NCI-H2196 treated with DMSO at 0.1 percent for 48 hours (cell line): ENCODE data around the gene DGCR2.
"Not testable (repeated sequence)": the region's sequence is repeated elsewhere in the genome, so short reads cannot be mapped to it uniquely, and the experiment has no call there.

Experiments
- DNase-seq: peaks from one replicate; lab custom pipeline; 2025; ENCODE audit not compliant: unreplicated experiment; lab: John Stamatoyannopoulos, UW

DGCR2 gene

DNA sequence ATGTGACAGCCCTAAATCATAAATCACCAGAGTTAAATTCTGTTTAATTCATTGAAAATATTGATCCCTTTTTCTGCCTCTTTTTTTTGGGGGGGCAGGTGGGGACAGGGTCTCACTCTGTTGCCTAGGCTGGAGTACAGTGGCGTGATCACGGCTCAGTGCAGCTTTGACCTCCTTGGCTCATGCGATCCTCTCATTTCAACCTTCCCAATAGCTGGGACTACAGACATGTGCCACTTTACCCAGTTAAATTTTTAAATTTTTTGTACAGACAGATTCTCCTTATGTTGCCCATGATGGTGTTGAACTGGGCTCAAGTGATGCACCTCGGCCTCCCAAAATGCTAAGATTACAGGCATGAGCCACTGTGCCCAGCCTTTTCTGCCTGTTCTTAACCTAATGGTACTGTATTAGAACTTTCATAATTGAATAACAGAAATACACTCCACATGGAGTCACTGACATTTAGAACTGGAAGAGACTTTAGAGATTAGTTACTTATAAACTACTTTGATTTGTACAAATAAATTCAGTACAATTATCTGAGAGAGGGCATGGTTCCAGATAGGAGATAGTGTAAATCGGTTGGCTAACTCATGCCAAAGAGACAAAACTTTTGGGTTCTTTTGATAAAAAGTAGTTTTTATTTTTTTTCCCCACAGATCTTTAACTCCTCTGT lies 109.8 kb downstream of the DGCR2 start:
- no peak for DNase-seq

DNA sequence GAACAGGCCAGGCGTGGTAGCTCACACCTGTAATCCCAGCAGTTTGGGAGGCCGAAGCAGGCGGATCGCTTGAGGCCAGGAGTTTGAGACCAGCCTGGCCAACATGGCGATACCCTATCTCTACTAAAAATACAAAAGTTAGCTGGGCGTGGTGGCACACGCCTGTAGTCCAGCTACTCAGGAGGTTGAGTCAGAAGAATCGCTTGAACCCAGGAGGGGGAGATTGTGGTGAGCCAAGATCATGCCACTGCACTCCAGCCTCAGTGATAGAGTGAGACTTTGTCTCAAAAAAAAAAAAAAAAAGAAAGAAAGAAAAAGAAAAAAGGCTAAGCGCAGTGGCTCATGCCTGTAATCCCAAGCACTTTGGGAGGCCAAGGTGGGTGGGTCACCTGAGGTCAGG lies 110.6 kb downstream of the DGCR2 start:
- not testable (repeated sequence) for DNase-seq

DNA sequence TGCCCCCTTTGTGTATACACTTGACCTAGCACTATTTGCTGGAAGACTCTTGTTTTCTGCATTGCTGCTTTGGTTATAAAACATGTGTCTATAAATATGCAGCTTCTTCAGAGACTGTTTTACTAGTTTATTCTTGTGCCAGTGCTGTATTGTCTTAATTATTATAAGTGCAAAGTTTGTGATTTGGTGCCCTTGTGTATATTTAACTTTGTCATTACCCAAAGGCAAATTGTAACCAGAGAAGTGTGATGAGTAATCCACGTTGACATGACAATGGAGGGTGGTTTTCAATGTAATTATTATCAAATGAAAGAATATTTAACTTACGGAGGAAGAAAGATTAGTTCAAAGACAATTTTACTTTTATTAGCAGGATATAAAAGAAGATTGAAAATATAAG lies 111.1 kb downstream of the DGCR2 start:
- no peak for DNase-seq

DNA sequence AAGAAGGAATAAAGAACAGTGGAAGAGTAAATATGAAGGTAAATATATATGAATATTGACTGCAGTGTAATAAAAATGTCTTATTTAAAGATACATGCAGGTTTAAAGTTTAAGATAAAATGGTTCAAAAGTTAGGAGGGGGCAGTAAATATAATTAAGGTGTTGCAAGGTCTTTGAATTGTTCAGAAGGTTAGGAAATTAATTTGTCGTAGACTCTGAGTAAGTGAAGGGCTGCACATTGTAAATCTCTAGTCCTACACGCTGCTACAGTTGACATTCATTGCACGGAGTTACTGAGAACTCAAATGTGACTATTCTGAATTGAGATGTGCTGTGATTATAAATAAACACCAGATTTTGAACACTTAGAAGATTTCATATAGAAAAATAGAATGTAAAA lies 116.3 kb downstream of the DGCR2 start:
- no peak for DNase-seq

DNA sequence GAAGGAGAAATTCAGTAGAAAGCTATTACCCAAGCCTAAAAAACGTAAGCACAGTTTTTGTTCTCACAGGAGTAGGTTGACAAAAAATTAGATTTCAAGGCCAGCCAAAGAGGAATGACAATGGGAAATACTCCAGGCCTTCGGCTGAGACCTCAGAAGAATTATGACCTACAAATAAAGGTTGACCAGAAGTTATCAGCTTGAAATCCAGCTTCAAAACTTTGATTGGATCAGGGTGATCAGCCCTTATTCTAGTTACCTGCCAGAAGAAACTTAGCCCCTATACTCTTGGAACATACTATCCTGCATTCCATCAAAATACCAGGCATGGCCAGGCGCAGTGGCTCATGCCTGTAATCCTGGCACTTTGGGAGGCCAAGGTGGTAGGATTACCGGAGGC lies 117.7 kb downstream of the DGCR2 start:
- DNase-seq: no peak

DNA sequence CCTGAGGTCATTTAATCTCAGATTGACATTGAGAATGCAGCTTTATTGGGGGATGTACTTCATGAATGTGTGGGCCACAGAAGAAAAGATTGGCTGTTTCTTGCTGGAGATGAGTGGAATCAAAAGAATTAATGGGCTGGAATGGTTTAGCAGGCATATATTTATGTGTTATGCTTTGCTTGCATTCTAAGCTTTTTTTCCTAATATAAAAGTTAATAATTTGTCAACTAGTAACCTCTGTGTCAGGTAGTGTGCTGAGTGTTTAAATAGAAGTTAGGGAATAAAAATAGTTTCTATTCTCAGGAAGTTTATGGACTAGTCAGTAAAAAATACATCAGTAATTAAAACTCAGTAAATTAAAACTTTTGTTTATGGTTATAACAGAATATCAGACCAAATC lies 118.7 kb downstream of the DGCR2 start:
- no peak for DNase-seq

DNA sequence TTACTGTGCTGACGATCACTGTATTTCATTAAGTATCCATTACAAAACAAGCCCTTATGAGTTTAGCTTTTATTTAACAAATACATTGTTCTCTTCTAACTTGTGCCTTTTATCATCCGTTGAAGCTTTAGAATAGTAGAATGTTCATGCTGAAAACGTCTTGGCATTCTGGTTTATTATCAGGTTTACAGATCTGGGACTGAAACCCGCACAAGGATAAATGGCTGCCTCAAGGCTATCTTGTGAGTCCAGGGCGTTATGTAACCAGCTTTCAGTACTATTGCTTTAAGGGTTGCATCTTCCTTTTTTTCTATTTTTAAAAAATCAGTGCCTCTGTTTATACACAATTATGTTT lies 119.6 kb downstream of the DGCR2 start:
- DNase-seq: no peak

DNA sequence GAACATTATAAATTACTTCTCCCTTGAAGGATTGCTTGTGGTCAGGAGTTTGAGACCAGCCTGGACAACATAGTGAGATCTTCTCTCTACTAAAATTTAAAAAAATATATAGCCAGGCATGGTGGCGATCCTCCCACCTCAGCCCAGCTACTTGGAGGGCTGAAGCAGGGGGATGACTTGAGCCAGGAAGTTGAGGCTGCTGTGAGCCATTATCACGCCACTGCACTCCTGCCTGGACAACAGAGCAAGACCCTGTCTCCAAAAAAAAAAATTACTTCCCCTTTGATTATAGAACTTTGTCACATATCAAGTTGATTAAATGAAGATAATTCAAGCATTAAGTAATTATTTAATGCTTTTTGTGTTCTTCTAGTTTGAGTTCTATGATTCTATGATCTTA lies 121.0 kb downstream of the DGCR2 start:
- no peak for DNase-seq

DNA sequence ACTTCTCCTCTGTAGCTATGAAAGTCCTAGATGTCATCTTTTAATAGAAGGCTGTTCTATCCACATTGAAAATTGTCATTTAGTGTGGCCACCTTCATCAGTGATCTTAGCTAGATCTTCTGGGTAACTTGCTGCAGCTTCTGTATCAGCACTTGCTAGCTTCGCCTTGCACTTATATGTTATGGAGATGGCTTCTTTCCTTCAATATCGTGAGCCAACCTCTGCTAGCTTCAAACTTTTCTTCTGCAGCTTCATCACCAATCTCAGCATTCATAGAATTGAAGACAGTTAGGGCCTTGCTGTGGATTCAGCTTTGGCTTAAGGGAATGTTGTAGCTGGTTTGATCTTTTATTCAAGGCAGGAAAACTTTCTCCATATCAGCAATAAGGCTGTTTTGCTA lies 122.1 kb downstream of the DGCR2 start:
- DNase-seq: not testable (repeated sequence)

DNA sequence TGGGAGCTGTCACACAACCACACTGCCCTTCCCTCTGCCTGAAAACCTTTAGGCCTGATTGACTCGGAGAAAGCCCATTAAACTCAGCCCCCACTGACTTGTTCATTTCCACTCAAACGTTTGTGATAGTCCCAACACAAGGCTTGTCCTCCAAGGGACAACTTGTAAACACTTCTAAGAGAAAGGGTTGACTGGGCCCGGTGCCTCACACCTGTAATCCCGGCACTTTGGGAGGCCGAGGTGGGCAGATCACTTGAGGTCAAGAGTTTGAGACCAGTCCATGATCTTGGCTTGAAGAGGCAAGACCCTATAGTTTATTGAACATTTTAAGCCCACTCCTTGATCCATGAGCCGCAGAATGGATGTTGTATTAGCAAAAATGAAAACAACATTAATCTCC lies 122.8 kb downstream of the DGCR2 start:
- no peak for DNase-seq

DNA sequence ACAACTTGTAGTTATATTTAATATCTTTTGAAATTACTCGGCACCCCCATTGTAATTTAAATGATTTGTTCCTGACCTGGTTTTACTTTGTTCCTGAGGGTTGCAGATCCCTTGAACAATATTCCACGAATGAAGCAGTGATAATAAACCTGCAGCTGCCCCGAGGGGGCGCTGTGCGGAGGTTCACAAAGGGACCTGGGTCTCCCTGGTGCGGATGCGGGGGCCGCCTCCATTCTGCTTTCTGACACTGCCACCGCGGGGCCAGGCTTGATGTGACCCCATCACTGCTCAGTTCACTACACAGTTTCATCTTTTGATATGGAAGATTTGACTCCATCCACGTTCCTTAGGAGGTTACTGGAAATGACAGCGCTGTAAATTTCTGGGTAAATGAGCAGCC lies 123.2 kb downstream of the DGCR2 start:
- DNase-seq: no peak

DNA sequence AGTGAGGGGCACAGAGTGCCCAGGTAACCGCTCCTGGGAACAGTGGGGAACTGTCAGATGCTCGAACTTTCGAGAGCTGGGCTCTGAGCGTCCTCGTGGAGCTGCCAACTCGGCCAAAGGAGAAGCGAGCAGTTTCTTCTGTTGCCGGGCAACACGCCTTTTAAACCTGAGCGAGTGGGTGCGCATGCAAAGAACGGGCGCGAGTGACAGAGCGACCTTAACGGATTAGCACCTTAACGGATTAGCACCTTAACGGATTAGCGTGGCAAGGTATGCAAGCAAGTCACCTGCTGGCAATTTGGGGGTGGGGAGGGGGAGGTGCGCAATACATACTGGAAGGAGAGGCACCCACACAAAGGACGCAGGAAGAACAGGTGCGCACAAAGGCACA lies 124.3 kb downstream of the DGCR2 start:
- no peak for DNase-seq

DNA sequence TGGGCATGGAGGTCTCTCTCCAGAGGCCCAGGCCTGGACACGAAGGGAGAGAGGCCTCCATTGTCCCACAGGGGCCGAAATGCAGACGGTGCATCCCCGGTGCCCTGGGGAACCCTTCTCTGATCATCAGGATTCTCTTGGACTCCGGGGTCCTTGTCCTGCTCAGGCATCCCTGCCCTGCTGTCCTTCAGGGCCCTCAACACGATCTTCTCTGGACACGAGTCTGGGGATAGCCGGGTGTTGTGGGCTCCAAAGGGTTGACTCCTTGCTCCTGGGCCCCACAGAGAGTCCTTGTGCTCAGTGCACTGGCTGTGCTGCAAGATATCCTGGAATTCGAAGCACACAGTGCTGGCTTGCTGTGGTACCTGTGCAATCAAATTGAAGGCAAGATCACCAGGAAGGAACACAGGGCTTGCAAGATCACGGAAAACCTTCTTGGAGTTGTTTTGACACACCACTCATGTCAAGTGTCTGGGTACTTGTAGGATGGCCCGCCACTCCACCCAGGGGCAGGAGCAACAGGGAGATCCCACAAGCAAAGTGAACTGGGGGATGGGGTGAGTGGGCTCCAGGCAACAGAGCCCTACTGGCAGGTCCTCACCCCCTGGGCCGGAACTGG lies 124.8 kb downstream of the DGCR2 start:
- no peak for DNase-seq

DNA sequence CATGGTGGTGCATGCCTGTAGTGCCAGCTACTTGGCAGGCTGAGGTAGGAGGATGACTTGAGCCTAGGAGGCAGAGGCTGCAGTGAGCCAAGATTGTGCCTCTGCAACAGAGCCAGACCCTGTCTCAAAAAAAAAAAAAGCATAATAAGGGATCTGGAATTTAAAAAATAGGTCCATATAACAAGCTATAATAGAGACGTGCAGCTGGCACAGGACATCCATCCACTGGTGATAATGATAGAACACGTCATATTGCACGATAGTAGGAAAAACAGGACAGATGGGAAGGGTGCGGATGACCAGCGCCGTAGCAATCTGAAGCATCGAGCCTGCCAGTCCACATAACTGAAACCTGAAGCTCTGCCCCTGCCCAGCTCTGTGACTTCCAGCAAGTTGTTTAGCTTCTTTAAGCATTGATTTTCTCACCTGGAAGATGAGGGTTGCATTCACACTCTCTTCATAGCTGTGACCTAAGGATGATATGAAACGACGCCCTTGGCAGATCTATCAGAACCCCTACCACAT lies 125.8 kb downstream of the DGCR2 start:
- DNase-seq: no peak

DNA sequence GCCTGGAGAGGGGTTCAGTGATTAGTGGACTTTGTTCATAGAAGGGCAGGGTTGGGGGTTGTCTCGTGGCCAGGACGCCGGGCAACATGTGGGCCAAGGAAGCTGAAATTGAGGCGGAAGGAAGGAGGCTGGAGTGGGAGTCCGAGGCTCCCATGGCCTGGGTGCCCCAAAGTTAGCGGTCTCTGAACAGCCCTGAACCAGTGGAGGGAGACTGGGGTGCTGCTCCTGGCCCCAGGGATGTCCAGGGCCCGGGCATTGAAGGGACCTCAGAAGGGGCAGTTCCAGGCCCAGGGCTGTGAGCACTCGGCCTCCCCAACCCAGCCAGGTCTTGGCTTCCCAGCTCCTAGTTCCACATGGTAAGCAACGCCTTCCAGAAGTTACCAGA lies 126.9 kb downstream of the DGCR2 start:
- no peak for DNase-seq

DNA sequence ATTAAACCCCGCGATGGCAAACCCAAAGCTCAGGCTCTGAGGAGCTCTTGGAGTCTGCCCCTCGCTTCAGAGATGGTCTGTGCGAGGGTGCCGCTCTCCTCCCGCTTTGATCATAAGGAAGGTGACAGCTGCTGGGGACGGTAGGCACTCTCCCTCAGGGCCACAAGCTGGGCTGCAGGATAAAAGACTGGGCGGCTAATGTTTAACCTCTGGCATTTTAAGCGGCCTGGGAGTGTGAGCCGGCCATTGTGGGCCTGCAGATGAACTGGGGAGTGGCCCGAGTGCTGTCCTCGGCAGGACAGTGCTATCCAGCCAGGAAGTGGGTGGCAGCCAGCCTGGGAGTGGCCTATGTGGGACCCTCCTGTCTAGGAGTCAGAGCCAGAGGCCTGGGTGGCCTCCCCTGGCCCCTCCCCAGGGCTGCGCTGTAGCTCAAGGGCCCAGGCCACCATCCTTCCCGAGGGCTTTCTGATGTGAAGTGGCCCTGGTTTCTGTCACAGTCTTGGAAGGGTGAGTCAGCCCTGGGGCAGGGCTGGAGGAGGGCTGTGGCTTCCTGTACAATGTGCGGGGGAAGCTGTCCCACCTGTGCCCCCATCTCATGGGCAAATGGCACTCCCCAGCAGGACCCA lies 127.4 kb downstream of the DGCR2 start:
- DNase-seq: no peak

DNA sequence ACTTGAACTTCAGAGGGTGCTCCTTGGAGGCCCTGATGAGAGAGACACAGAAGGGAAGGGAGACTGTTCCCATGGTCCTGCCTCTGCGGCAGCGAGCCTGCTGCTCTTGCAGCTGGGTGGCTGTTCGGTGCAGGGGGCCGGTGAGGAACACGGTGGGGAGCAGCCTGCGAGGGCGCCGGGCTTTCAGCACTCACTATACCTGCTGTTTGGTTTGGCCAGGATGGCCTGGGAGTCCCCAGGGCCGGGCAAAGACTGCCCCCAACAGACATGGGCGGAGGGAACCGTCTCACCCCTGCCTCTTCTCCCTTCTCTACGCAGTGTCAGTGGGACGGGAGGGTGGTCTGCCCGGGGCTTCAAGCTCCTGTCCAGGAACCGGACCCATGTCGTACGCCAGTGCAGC lies 128.2 kb downstream of the DGCR2 start:
- DNase-seq: no peak

DNA sequence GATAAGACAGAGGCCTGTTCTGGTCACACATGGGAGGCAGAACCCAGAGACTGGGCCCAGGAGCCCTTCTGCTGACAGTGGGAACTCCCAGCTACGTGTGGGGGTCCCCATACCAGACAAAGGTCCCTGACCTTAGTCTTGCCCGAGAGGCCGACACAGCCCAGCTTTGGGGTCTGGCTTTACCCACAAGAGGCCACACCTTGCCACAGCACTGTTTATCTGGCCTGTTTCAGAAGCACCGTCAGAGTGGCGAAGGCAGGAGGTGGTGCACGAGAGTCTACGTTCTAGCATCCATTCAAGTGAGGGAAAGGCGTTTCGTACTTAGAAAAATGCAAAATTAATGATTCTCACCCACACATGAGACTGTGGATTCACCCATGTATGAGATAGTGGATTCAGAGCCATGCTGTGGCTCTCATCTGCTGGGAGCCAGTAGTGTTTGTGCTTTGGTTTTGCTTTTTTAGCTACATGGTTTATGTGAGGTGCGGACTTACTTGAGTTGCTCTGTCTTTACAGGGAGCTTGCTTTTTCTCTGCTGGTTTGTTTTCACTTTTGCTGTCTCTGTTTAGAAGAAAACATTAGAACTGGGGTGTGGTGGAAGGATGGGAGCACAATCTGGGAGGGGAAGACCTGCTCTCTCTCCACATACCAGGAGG lies 129.5 kb downstream of the DGCR2 start:
- no peak for DNase-seq

DNA sequence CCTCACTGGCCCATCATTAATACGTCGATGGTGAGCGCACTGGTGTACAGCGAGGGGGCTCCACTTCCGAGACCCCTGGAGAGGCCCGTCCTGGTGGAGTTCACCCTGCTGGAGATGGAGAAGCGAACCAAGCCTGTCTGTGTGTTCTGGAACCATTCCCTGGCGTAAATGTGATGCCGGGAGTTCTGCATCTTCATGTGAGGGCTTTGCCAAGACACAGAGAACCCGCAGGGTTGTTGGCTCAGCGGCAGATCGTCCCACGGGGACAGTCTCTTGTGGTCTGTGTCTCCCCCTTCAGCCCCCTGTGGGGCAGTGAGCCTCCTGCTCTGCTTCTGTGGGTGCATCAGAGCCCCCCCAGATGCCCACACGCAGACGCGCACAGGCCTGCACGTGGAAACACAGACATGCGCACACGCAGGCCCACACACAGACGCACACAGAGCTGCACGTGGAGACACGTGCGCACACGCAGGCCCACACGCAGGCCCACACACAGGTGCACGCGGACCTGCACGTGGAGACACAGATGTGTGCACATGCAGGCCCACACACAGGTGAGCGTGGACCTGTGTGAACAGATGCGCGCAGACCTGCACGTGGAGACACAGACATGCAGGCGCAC lies 130.3 kb downstream of the DGCR2 start:
- DNase-seq: no peak

DNA sequence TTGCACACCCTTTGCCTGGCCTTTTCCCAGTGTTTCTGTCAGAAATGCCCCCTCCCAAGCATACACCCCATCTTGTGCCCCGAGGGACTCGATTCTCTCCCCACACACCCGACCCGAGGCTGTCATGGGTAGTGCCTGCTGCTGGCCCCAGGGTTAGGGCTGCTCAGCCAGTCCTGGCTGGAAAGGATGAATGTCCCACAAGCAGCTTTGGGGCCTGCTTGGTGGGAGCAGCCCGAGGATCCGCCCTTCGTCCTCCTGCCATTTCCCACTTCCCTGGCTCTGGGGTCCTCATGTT lies 131.1 kb downstream of the DGCR2 start:
- no peak for DNase-seq

DNA sequence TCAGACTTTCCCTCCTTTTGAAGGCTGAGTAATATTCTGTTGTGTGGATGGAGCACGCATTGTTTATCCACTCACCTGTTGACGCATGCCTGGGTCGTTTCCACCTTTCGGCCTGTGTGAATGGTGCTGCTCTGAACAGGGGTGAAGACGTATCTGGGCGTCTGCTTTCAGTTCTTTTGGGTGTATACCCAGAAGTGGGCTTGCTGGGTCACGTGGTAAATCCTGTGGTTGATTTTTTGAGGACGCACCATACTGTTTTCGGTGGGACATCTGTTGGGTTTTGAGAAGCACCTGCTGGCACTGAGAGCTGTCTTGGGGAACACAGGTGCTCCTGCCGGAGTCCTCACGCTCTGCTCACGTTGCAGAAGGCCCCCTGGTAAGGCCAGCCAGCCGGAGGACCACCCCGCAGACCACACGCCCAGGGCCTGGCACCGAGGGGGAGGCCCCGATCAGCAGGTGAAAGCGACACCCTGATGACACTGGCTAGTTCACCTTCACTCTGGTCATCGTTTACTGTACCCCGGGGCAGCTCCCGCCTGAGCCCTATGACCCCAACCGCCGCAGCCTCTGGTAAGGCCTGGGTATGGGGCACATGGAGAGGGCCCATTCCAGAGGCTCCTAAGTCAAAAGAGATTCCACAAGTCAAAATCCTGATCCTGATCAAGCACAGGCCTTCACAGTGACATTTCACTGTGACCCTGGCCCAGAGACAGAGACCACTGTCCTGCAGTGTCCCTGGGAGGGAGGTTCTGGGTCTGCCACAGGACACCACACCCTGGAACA lies 131.7 kb downstream of the DGCR2 start:
- DNase-seq: no peak
